Ovary (tissue), 9 donors: ENCODE data around the gene KCNJ5. TPM values are rescaled to one million over a fixed set of nuclear protein-coding genes. Genes with fewer than 3 reads are reported as not detected.

Experiments used
- DNase-seq, 5 donors: peaks; one replicate each; pipeline ENCODE4 v3.0.0-alpha.2; 2019 to 2020
- H3K27ac ChIP-seq, 2 donors: fragments of 200-600 bp; one replicate each; pipeline versions ENCODE4 v1.5.1 to v1.8.0; 2019 to 2022
- H3K27me3 ChIP-seq: fragments of 200-600 bp; one replicate; pipeline ENCODE4 v1.8.0; 2022
- H3K36me3 ChIP-seq: fragments of 200-600 bp; sonication (generic); one replicate; pipeline ENCODE4 v1.5.1; 2019
- H3K4me1 ChIP-seq: one replicate; pipeline ENCODE4 v1.8.1; 2013; ENCODE audit warnings: mild to moderate bottlenecking, moderate library complexity; ENCODE audit not compliant: insufficient read depth
- H3K4me3 ChIP-seq: fragments of 200-600 bp; sonication (generic); one replicate; pipeline ENCODE4 v1.5.1; 2017
- H3K9me3 ChIP-seq, 2 donors: fragments of 200-600 bp in 1 of 2; sonication (generic) in 1 of 2; one replicate each; pipeline versions ENCODE4 v1.5.1 to v1.8.1; 2013 to 2019; ENCODE audit warnings: mild to moderate bottlenecking in 1 of 2, moderate library complexity in 1 of 2
- CTCF ChIP-seq, 3 donors: fragments of 450-650 bp in 2 of 3; fragments of 200-600 bp in 1 of 3; IDR thresholded peaks; one replicate each; pipeline versions ENCODE4 v1.5.1 to v1.8.0; 2016 to 2022; ENCODE audit warnings: antibody characterized with exemption in 3 of 3, mild to moderate bottlenecking in 1 of 3
- EP300 ChIP-seq: sonication (generic); formaldehyde crosslinking; IDR thresholded peaks from one replicate; pipeline ENCODE4 v1.6.1; 2017; ENCODE audit warnings: antibody characterized with exemption
- POLR2A ChIP-seq: fragments of 450-650 bp; IDR thresholded peaks from one replicate; pipeline ENCODE4 v1.6.1; 2017; ENCODE audit warnings: antibody characterized with exemption, mild to moderate bottlenecking, moderate library complexity
- WGBS, 3 donors: extraction: QIAGEN DNeasy Blood & Tissue Kit in 1 of 3; methylation state at CpG; one replicate each; pipeline versions ENCODE4 v1.1.5 to v1.1.7; 2013 to 2017; 5-methylcytosine and 5-hydroxymethylcytosine counted together
- intact Hi-C, 4 donors: fragments of 100-400 bp; cut with DNase I; formaldehyde crosslinking; loops; one replicate each; pipeline versions ENCODE4 v1.11.0 to v1.15.1; 2022 to 2023
- polyA plus RNA-seq, 2 donors: library from polyadenylated mRNA; stranded (reverse); fragments of 200-250 nt in 1 of 2; fragments of 350-450 nt in 1 of 2; fragmentation: Illumina TruSeq in 1 of 2; extraction: RNeasy Lipid Tissue Mini Kit (QIAGEN cat#74804) in 1 of 2; gene quantifications; one replicate each; pipeline ENCODE4 v1.2.3, GENCODE V29; 2013 to 2014
- total RNA-seq, 7 donors: library from RNA; depleted of rRNA in 2 of 7; stranded (reverse); fragments of >200 nt in 2 of 7; fragmentation: NEBNext Ultra II Directional in 3 of 7; extraction: Animal tissue kit (Norgen Biotek cat#: 25700) in 3 of 7; gene quantifications; one replicate each; pipeline versions ENCODE4 v1.1.0 to v1.2.4, GENCODE V29; 2016 to 2023
- donor health status: DM: no; HTN: no; CAD: no; lungs with moderate emphysema.
- donor health status: DM: no; HTN: no; CAD: no.
- donor health status: Bipolar disorder and iron deficiency.
- donor health status: DM: yes; HTN: yes; CAD: no.
- donor health status: DM: no; HTN: no; CAD: no.
- donor health status: DM: yes; HTN: yes; CAD: no.

KCNJ5 gene
- total and polyA plus RNA-seq, 9 donors = 0.42 to 3.7 (median 2.0) TPM

- no peaks in the 10 kb centered on the region for H3K4me1 ChIP-seq
- H3K27ac ChIP-seq = no peak overlapping the region
- no peaks in the 10 kb centered on the region for H3K9me3 ChIP-seq
- intact Hi-C loops = no loop called here
- H3K27me3 ChIP-seq = no peaks in the 10 kb centered on the region
- no peaks in the 10 kb centered on the region for H3K36me3 ChIP-seq
- TF ChIP-seq EP300 (no peak), POLR2A (no peak), CTCF (IDR thresholded peaks at IDR 0.05) (no peak)
- H3K4me3 ChIP-seq = no peak overlapping the region
- 89 to 95% (median 91%) methylated on average over 9 of the region's 9 CpGs for WGBS, 3 donors
- DNase-seq = no peak
Measured at GRCh38 chr11:128937480-128937879, 46.3 kb downstream of the KCNJ5 start.

GRCh38 chr11:128938156-128938885 is 47.2 kb downstream of the KCNJ5 start:
- Histone ChIP-seq H3K27ac (no peak overlapping the region), H3K4me3 (no peak overlapping the region), H3K9me3 (no peaks in the 10 kb centered on the region), H3K27me3 (no peaks in the 10 kb centered on the region), H3K36me3 (no peaks in the 10 kb centered on the region), H3K4me1 (no peaks in the 10 kb centered on the region)
- no peak for DNase-seq
- intact Hi-C loops = no loop called here
- no peak for TF ChIP-seq EP300
- no peak for TF ChIP-seq POLR2A
- TF ChIP-seq CTCF (IDR thresholded peaks at IDR 0.05) = no peak
- 90 to 94% (median 90%) methylated on average over 16 of the region's 16 CpGs for WGBS, 3 donors

- no peak for DNase-seq
- Histone ChIP-seq H3K4me3 (no peak overlapping the region), H3K27ac (no peak overlapping the region), H3K9me3 (no peaks in the 10 kb centered on the region), H3K27me3 (no peaks in the 10 kb centered on the region), H3K36me3 (no peaks in the 10 kb centered on the region), H3K4me1 (no peaks in the 10 kb centered on the region)
- WGBS, 3 donors = 21 to 48% (median 29%) methylated on average over 11 of the region's 11 CpGs
- TF ChIP-seq CTCF (IDR thresholded peaks at IDR 0.05) (no peak), POLR2A (no peak), EP300 (no peak)
- intact Hi-C loops = no loop called here
Measured at GRCh38 chr11:128939591-128939990, 48.4 kb downstream of the KCNJ5 start.

GRCh38 chr11:128940156-128940555 is 49.0 kb downstream of the KCNJ5 start:
- Histone ChIP-seq H3K27ac (no peak overlapping the region), H3K4me1 (no peaks in the 10 kb centered on the region), H3K36me3 (no peaks in the 10 kb centered on the region), H3K27me3 (no peaks in the 10 kb centered on the region), H3K9me3 (no peaks in the 10 kb centered on the region), H3K4me3 (no peak overlapping the region)
- no peak for DNase-seq
- 62 to 79% (median 66%) methylated on average over 5 of the region's 5 CpGs for WGBS, 3 donors
- intact Hi-C loops = no loop called here
- no peak for TF ChIP-seq EP300
- no peak for TF ChIP-seq CTCF (IDR thresholded peaks at IDR 0.05)
- TF ChIP-seq POLR2A = no peak
